Right atrium auricular region (tissue), 2 donors: ENCODE measurements around the gene RPTOR. TPM values are rescaled to one million over a fixed set of nuclear protein-coding genes. Genes with fewer than 3 reads are reported as not detected.

Experiments
- DNase-seq: peaks from one replicate; pipeline ENCODE4 v3.0.0-alpha.2; 2019; ENCODE audit warnings: low spot score
- H3K27ac ChIP-seq, 2 donors: fragments of 200-600 bp; sonication (generic); 1 replicate in 1 of 2; 2 replicates in 1 of 2; pipeline ENCODE4 v1.5.1; 2016 to 2019
- H3K27me3 ChIP-seq, 2 donors: fragments of 200-600 bp; sonication (generic); one replicate each; pipeline versions ENCODE4 v1.5.1 to v1.6.0; 2017 to 2019
- H3K36me3 ChIP-seq: fragments of 200-600 bp; sonication (generic); one replicate; pipeline ENCODE4 v1.5.1; 2016
- H3K4me1 ChIP-seq, 2 donors: fragments of 200-600 bp; sonication (generic); one replicate each; pipeline versions ENCODE4 v1.5.1 to v1.6.0; 2017 to 2019
- H3K4me3 ChIP-seq, 2 donors: fragments of 200-600 bp; sonication (generic); 1 replicate in 1 of 2; 2 replicates in 1 of 2; pipeline ENCODE4 v1.5.1; 2017 to 2019; ENCODE audit warnings: mild to moderate bottlenecking in 1 of 2, moderate library complexity in 1 of 2
- H3K9me3 ChIP-seq, 2 donors: fragments of 200-600 bp; sonication (generic); one replicate each; pipeline ENCODE4 v1.5.1; 2019
- CTCF ChIP-seq, 2 donors: fragments of 200-600 bp; sonication (generic); IDR thresholded peaks; one replicate each; pipeline ENCODE4 v1.5.1; 2019; ENCODE audit warnings: antibody characterized with exemption in 2 of 2
- total RNA-seq, 2 donors: library from RNA; depleted of rRNA; stranded (reverse); fragments of >200 nt; gene quantifications; one replicate each; pipeline ENCODE4 v1.1.0, GENCODE V29; 2016

The RPTOR gene
- total RNA-seq, 2 donors from 2014 or later = 19.9 to 22.6 TPM

- no peak for DNase-seq
- Histone ChIP-seq H3K9me3 (no peaks in the 10 kb centered on the region), H3K36me3 (peaks cover 11% of the 10 kb centered on the region), H3K27me3 (no peaks in the 10 kb centered on the region), H3K27ac (no peak overlapping the region), H3K4me3 (no peak overlapping the region), H3K4me1 (peaks cover 0 to under 1% of the 10 kb centered on the region in 2 donors)
- no peak for TF ChIP-seq CTCF (IDR thresholded peaks at IDR 0.05)
These were observed 294.3 kb downstream of the RPTOR start for GRCh38 chr17:80839026-80839345.

GRCh38 chr17:80839511-80839941 lies 294.9 kb downstream of the RPTOR start:
- DNase-seq = no peak

GRCh38 chr17:80839970-80840369 lies 295.3 kb downstream of the RPTOR start:
- DNase-seq = no peak
- peaks cover 11% of the 10 kb centered on the region for H3K36me3 ChIP-seq
- TF ChIP-seq CTCF (IDR thresholded peaks at IDR 0.05) = no peak
- no peaks in the 10 kb centered on the region for H3K4me1 ChIP-seq
- H3K9me3 ChIP-seq = no peaks in the 10 kb centered on the region
- no peaks in the 10 kb centered on the region for H3K27me3 ChIP-seq
- no peak overlapping the region for H3K27ac ChIP-seq
- H3K4me3 ChIP-seq = no peak overlapping the region

More at GRCh38 chr17:80839511-80839941, 294.9 kb downstream of the RPTOR start:
- TF ChIP-seq CTCF (IDR thresholded peaks at IDR 0.05) = no peak
- Histone ChIP-seq H3K27me3 (no peaks in the 10 kb centered on the region), H3K4me3 (no peak overlapping the region), H3K9me3 (no peaks in the 10 kb centered on the region), H3K36me3 (peaks cover 11% of the 10 kb centered on the region), H3K27ac (no peak overlapping the region), H3K4me1 (no peaks in the 10 kb centered on the region)

GRCh38 chr17:80842456-80843013 lies 297.9 kb downstream of the RPTOR start:
- Histone ChIP-seq H3K4me1 (no peaks in the 10 kb centered on the region), H3K9me3 (no peaks in the 10 kb centered on the region), H3K27me3 (no peaks in the 10 kb centered on the region), H3K27ac (no peak overlapping the region), H3K36me3 (peaks cover 28% of the 10 kb centered on the region), H3K4me3 (no peak overlapping the region)
- DNase-seq = no peak
- no peak for TF ChIP-seq CTCF (IDR thresholded peaks at IDR 0.05)

- H3K4me3 ChIP-seq = no peak overlapping the region
- peaks cover 26% of the 10 kb centered on the region for H3K36me3 ChIP-seq
- H3K9me3 ChIP-seq = no peaks in the 10 kb centered on the region
- no peaks in the 10 kb centered on the region for H3K4me1 ChIP-seq
- TF ChIP-seq CTCF (IDR thresholded peaks at IDR 0.05) = no peak
- no peaks in the 10 kb centered on the region for H3K27me3 ChIP-seq
- DNase-seq = no peak
- H3K27ac ChIP-seq = no peak overlapping the region
These were observed 299.1 kb downstream of the RPTOR start for GRCh38 chr17:80843741-80844156.

GRCh38 chr17:80844418-80844990 lies 299.9 kb downstream of the RPTOR start:
- Histone ChIP-seq H3K4me3 (no peak overlapping the region), H3K27ac (no peak overlapping the region), H3K4me1 (no peaks in the 10 kb centered on the region), H3K9me3 (no peaks in the 10 kb centered on the region), H3K27me3 (no peaks in the 10 kb centered on the region), H3K36me3 (peaks cover 26% of the 10 kb centered on the region)
- no peak for DNase-seq
- no peak for TF ChIP-seq CTCF (IDR thresholded peaks at IDR 0.05)
